Stomach smooth muscle (tissue), 2 donors: ENCODE measurements around the gene CNKSR3.

Experiments used
- H3K27ac ChIP-seq: one replicate; pipeline ENCODE4 v1.7.0; 2013; ENCODE audit warnings: mild to moderate bottlenecking, low read length, inconsistent platforms
- H3K27me3 ChIP-seq, 2 donors: one replicate each; pipeline ENCODE4 v1.7.0; 2013; ENCODE audit warnings: low read length in 2 of 2; ENCODE audit not compliant: insufficient read depth in 2 of 2, control insufficient read depth in 1 of 2
- H3K36me3 ChIP-seq, 2 donors: one replicate each; pipeline ENCODE4 v1.7.0; 2013; ENCODE audit warnings: low read length in 2 of 2; ENCODE audit not compliant: control insufficient read depth in 2 of 2, insufficient read depth in 2 of 2
- H3K4me1 ChIP-seq: one replicate; pipeline ENCODE4 v1.7.0; 2013; ENCODE audit warnings: low read length; ENCODE audit not compliant: control insufficient read depth, insufficient read depth
- H3K4me3 ChIP-seq, 2 donors: one replicate each; pipeline ENCODE4 v1.7.0; 2013; ENCODE audit warnings: low read length in 2 of 2
- H3K9ac ChIP-seq, 2 donors: one replicate each; pipeline ENCODE4 v1.7.0; 2013; ENCODE audit warnings: low read length in 2 of 2, mild to moderate bottlenecking in 1 of 2
- H3K9me3 ChIP-seq, 2 donors: one replicate each; pipeline ENCODE4 v1.7.0; 2013; ENCODE audit warnings: low read length in 2 of 2; ENCODE audit not compliant: control insufficient read depth in 2 of 2
- donor health status: healthy.
- donor health status: Pancreatic carcinoma.

Gene CNKSR3

GRCh38 chr6:154489822-154490221, 20.7 kb downstream of the CNKSR3 start:
- Histone ChIP-seq H3K27ac (no peak overlapping the region), H3K9me3 (no peaks in the 10 kb centered on the region), H3K9ac (no peak overlapping the region), H3K4me1 (peaks cover 12% of the 10 kb centered on the region), H3K27me3 (no peaks in the 10 kb centered on the region), H3K4me3 (no peak overlapping the region), H3K36me3 (no peaks in the 10 kb centered on the region)

- Histone ChIP-seq H3K9me3 (no peaks in the 10 kb centered on the region), H3K4me1 (peaks cover 9% of the 10 kb centered on the region), H3K9ac (no peak overlapping the region), H3K27ac (no peak overlapping the region), H3K36me3 (no peaks in the 10 kb centered on the region), H3K27me3 (no peaks in the 10 kb centered on the region), H3K4me3 (no peak overlapping the region)
Measured at GRCh38 chr6:154488802-154489437, 21.6 kb downstream of the CNKSR3 start.

- no peak overlapping the region for H3K27ac ChIP-seq
- no peak overlapping the region for H3K4me3 ChIP-seq
- no peak overlapping the region for H3K9ac ChIP-seq
- H3K27me3 ChIP-seq: no peaks in the 10 kb centered on the region
- H3K4me1 ChIP-seq: peaks cover 15% of the 10 kb centered on the region
- no peaks in the 10 kb centered on the region for H3K36me3 ChIP-seq
- no peaks in the 10 kb centered on the region for H3K9me3 ChIP-seq
Measured at GRCh38 chr6:154488248-154488593, 22.3 kb downstream of the CNKSR3 start.

- H3K9me3 ChIP-seq: no peaks in the 10 kb centered on the region
- H3K36me3 ChIP-seq: no peaks in the 10 kb centered on the region
- H3K9ac ChIP-seq: no peak overlapping the region
- no peaks in the 10 kb centered on the region for H3K27me3 ChIP-seq
- no peak overlapping the region for H3K4me3 ChIP-seq
- no peak overlapping the region for H3K27ac ChIP-seq
- peaks cover 18% of the 10 kb centered on the region for H3K4me1 ChIP-seq
Measured at GRCh38 chr6:154487367-154488247, 22.9 kb downstream of the CNKSR3 start.

GRCh38 chr6:154485815-154486214, 24.7 kb downstream of the CNKSR3 start:
- no peaks in the 10 kb centered on the region for H3K9me3 ChIP-seq
- H3K9ac ChIP-seq: no peak overlapping the region
- H3K36me3 ChIP-seq: no peaks in the 10 kb centered on the region
- H3K27me3 ChIP-seq: no peaks in the 10 kb centered on the region
- peaks cover 25% of the 10 kb centered on the region for H3K4me1 ChIP-seq
- H3K27ac ChIP-seq: no peak overlapping the region
- no peak overlapping the region for H3K4me3 ChIP-seq

GRCh38 chr6:154484942-154485341, 25.5 kb downstream of the CNKSR3 start:
- no peaks in the 10 kb centered on the region for H3K36me3 ChIP-seq
- H3K27me3 ChIP-seq: no peaks in the 10 kb centered on the region
- no peaks in the 10 kb centered on the region for H3K9me3 ChIP-seq
- H3K4me3 ChIP-seq: no peak overlapping the region
- no peak overlapping the region for H3K9ac ChIP-seq
- H3K4me1 ChIP-seq: peaks cover 27% of the 10 kb centered on the region
- H3K27ac ChIP-seq: no peak overlapping the region

- Histone ChIP-seq H3K27me3 (no peaks in the 10 kb centered on the region), H3K4me3 (peak overlapping the region; percentile 16 to 43), H3K27ac (peak overlapping the region; percentile 64), H3K36me3 (no peaks in the 10 kb centered on the region), H3K9ac (peak overlapping the region; percentile 18 to 36), H3K4me1 (peaks cover 41% of the 10 kb centered on the region), H3K9me3 (no peaks in the 10 kb centered on the region)
Measured at GRCh38 chr6:154482858-154483257, 27.6 kb downstream of the CNKSR3 start.

GRCh38 chr6:154481521-154482013, 28.9 kb downstream of the CNKSR3 start:
- Histone ChIP-seq H3K9me3 (no peaks in the 10 kb centered on the region), H3K4me1 (peaks cover 46% of the 10 kb centered on the region), H3K36me3 (no peaks in the 10 kb centered on the region), H3K27ac (peak overlapping the region; percentile 64), H3K4me3 (no peak overlapping the region), H3K9ac (no peak overlapping the region), H3K27me3 (no peaks in the 10 kb centered on the region)

DNA sequence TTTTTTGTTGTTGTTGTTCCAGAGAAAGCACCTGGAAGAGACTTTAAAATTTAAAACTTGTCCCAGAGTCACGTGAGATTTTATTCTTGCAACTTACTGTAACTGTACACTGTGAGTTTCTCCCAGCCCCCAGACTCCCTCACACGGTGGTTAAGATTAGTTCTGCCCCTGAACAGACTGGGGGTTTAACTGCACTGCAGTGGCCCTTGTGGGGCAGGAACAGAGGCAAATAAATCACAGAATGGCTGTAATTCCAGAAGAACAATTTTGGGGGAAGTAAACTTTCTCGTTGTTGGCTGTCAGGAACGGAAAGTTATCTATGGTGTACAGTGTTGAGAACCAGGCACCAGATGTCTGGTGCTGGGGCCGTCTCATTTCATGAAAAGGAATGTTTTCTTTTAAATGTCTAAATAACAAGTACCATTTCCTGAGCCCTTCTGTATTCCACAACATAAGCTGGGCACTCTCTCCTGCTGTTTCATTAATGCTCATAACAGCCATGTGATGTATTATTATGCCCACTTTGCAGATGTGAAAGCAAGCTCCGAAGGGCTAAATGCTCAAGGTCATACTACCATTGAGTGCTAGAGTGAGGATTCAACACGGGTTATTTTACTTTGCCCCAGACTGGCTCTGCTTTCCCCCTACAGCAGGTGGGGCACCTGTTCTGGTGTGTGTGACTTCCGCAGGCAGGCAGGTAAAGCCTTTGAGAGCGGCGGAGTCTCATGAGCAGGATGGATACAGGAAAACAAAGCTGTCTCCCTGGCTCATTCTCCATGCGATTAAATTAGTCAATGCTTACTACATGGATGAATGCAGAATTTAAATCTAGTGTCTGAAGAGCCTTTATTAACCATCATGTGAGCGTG, 30.5 kb downstream of the CNKSR3 start:
- no peaks in the 10 kb centered on the region for H3K27me3 ChIP-seq
- no peaks in the 10 kb centered on the region for H3K9me3 ChIP-seq
- peak overlapping the region; percentile 11 to 71 for H3K9ac ChIP-seq
- H3K27ac ChIP-seq: peak overlapping the region; percentile 79
- H3K4me3 ChIP-seq: peak overlapping the region; percentile 17 to 62
- peaks cover 52% of the 10 kb centered on the region for H3K4me1 ChIP-seq
- H3K36me3 ChIP-seq: no peaks in the 10 kb centered on the region

GRCh38 chr6:154479351-154479769, 31.1 kb downstream of the CNKSR3 start:
- H3K36me3 ChIP-seq: no peaks in the 10 kb centered on the region
- H3K27me3 ChIP-seq: no peaks in the 10 kb centered on the region
- H3K27ac ChIP-seq: peak overlapping the region; percentile 79
- H3K4me3 ChIP-seq: peak overlapping the region; percentile 17 to 62
- H3K4me1 ChIP-seq: peaks cover 59% of the 10 kb centered on the region
- peak overlapping the region; percentile 11 to 71 for H3K9ac ChIP-seq
- H3K9me3 ChIP-seq: no peaks in the 10 kb centered on the region
